ENCODE results near the gene ALDH1A3. TPM values are rescaled to one million over a fixed set of nuclear protein-coding genes. Genes with fewer than 3 reads are reported as not detected.
A peak's percentile ranks its signal among the peaks of the same experiment; 100 is the strongest.

ALDH1A3 gene
- total RNA-seq, 2 donors from 2014 or later, result not detected

DNA sequence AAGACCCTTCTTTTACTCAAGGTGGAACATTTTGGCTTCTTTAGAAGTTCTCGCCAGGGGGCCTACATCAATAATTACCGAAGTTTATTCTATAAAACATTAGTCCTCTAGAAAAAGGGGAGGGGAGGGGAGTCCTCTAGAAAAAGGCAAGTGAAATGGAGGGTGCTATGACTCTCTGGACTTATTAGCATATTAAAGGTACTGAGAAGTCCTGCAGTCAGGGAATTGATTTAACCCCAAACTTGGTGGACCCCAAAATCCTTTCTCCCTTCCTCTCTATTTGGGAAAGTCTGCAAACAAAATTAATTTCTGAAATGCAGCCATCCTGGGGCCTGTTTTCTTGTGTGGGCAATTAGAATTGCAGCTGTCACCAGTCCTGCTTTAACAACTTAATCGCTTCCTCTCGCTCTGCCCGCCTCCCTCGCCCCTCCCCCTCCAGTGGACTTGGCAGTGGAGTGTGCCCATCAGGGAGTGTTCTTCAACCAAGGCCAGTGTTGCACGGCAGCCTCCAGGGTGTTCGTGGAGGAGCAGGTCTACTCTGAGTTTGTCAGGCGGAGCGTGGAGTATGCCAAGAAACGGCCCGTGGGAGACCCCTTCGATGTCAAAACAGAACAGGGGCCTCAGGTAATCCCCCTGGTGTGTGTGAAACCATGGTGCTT, 20.6 kb downstream of the ALDH1A3 start:
- Mint-ChIP-seq H3K36me3 (ENCODE audit: low read depth) (no peaks in the 10 kb centered on the region), H3K9me3 (no peaks in the 10 kb centered on the region), H3K4me3 (no peak overlapping the region), H3K27me3 (peaks cover 16% of the 10 kb centered on the region), H3K27ac (no peak overlapping the region), H3K4me1 (no peaks in the 10 kb centered on the region)
- ATAC-seq (replicated peaks), result no peak

DNA sequence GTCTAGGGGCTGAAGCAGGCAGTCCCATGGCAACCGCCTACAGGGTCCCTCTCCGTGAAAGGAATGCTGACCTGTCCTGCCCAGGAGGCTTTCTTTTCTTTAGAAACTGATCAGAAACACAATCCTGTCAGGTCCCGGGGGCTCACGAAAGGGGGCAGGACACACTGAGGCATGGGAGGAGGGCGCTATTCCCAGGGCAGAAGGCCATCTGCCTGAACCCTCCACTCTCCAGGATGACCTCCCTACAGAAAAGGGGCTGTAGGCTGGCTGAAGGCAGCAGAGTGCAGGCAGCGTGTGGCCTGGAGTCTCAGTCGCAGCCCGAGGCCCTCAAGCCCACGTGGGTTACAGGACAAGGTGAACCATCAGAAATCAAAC, 21.2 kb downstream of the ALDH1A3 start:
- Mint-ChIP-seq H3K4me1 (no peaks in the 10 kb centered on the region), H3K27ac (no peak overlapping the region), H3K36me3 (ENCODE audit: low read depth) (no peaks in the 10 kb centered on the region), H3K4me3 (no peak overlapping the region), H3K27me3 (peaks cover 21% of the 10 kb centered on the region), H3K9me3 (no peaks in the 10 kb centered on the region)
- ATAC-seq (replicated peaks), result no peak

DNA sequence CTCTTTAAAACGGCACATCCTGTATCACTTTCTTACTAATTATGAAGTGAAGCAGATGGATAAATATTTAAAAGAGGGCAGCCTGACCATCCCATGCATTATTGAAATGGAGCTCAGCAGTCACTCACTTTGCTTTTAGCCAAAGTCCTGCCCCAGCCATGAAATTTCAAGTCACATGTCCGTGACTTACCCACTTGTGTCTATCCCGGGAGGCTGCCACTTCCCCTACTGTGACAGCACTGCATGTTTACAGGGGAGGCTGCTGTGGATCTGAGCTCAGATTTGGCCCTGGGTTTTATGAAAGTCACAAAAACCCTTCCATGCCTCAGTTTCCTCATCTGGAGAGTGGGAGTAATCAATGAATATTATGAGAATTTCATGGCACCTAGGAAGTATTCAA, 21.7 kb downstream of the ALDH1A3 start:
- ATAC-seq (replicated peaks), result no peak
- Mint-ChIP-seq H3K36me3 (ENCODE audit: low read depth) (no peaks in the 10 kb centered on the region), H3K27ac (no peak overlapping the region), H3K27me3 (peaks cover 18% of the 10 kb centered on the region), H3K4me1 (no peaks in the 10 kb centered on the region), H3K4me3 (no peak overlapping the region), H3K9me3 (no peaks in the 10 kb centered on the region)

DNA sequence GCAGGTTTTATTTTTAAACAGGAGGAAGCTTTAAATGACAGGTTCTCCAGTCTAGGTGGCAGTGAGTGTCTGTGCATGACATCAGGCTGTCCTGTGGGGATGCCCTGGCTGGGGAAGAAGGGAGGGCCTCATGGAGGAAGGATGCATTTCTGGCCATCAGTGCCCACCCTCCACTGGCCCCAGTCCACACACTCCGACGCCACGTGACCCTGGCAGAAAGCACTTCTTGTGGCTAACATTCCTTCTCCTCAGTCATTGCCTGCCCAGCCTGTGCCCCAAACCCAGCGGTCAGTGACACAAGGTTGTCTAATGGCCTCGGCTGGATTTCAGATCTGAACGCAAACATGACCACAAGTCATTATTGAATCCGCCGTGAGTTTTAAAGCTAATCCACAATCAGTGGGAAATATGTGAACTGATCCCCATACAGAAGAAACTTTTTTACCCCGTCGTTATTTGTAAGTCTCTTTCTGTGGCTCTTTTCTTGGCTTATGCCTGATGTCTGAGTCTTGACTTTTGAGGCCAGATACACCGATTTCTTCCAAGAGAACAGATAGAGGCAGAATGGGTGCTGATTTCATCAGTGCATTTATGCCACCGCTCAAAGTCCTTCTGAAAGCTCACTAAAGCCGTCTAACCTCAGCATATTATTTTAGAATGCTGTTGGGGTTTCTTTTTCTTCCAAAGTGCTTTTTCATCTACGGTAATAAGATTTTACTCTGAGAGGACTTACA, 22.2 kb downstream of the ALDH1A3 start:
- Mint-ChIP-seq H3K27ac (no peak overlapping the region), H3K27me3 (peaks cover 19% of the 10 kb centered on the region)

DNA sequence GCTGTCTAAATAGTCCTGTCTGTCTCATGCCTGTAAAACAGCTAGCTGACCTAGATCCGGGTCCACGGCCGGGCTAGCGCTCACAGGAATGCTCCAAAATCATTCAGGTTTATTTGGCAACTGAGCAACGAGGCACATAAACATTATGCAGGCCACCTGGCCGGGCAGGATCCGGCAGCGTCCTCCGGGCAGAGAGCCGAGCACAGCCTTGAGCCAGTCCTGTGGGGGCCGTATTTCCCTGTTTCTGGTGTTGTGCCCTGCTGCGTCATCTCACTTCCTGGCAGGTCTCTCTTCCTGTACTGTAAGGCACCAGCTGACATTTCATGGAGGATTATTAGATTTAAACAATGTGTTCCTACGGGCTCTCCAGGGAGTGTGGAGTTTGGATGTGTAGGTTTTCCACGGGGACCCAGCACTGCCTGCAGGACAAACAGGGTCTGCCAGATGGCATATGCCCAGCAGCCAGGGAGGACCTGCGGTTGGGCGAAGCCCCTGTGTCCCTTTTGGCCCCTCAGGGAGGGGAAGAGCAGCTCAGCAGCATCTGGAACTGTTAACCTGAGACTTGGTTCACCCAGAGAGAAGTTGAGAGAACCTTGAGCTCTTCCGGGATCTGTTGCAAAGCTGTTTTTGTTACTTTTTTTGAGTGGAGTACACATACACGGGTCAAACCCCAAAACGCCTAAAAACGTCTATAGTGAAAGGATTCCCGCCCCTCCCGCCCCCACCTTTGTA, 23.0 kb downstream of the ALDH1A3 start:
- no peaks in the 10 kb centered on the region for H3K36me3 Mint-ChIP-seq (ENCODE audit: low read depth)
- H3K27ac Mint-ChIP-seq, result peak overlapping the region; percentile 17
- H3K27me3 Mint-ChIP-seq, result peaks cover 21% of the 10 kb centered on the region
- H3K4me1 Mint-ChIP-seq, result no peaks in the 10 kb centered on the region
- ATAC-seq (replicated peaks), result no peak
- H3K9me3 Mint-ChIP-seq, result no peaks in the 10 kb centered on the region
- no peak overlapping the region for H3K4me3 Mint-ChIP-seq

More for the DNA sequence above, 22.2 kb downstream of the ALDH1A3 start:
- ATAC-seq (replicated peaks), result no peak
- Mint-ChIP-seq H3K4me3 (no peak overlapping the region), H3K36me3 (ENCODE audit: low read depth) (no peaks in the 10 kb centered on the region), H3K9me3 (no peaks in the 10 kb centered on the region), H3K4me1 (no peaks in the 10 kb centered on the region)

DNA sequence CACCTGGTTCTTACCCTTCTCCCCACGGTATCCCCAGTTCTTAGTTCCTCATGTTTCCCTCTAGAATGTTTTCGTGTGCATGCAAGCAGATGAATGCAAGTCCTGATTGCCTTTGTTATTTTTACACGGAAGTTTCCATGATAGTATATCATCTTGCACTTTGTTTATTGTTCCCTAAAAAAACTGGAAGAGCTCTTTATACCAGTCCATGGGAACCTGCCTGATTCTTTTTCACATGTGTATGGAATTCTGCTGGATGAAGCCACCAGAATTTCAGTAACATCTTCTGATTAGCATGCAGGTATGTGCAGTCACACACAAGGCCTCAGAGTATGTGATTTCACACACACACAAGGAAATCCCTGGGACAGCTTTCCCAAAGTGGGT, 23.5 kb downstream of the ALDH1A3 start:
- Mint-ChIP-seq H3K27me3 (peaks cover 18% of the 10 kb centered on the region), H3K36me3 (ENCODE audit: low read depth) (no peaks in the 10 kb centered on the region), H3K4me3 (no peak overlapping the region), H3K9me3 (no peaks in the 10 kb centered on the region), H3K4me1 (no peaks in the 10 kb centered on the region), H3K27ac (no peak overlapping the region)
- ATAC-seq (replicated peaks), result no peak

DNA sequence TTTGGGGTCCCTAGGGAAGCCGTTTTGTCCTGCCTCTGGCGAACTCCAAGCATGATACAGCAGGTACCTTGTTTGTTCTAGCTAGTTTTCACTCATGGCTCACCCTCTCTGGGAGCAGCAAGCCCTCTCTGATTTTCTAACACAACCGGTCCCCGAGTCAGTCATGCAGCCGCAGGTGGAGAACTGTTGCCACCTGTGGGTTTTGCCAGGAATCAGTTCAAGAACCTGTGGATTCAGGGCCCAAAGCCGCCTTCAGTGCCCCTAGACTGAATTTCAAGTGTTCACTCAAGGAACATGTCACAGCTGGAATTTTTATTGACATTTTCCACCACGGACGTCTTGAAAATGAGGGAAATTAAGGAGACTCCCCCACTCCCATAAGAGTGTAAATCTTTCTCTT, 26.2 kb downstream of the ALDH1A3 start:
- H3K27me3 Mint-ChIP-seq, result peaks cover 23% of the 10 kb centered on the region
- H3K36me3 Mint-ChIP-seq (ENCODE audit: low read depth), result no peaks in the 10 kb centered on the region
- no peaks in the 10 kb centered on the region for H3K4me1 Mint-ChIP-seq
- no peaks in the 10 kb centered on the region for H3K9me3 Mint-ChIP-seq
- ATAC-seq (replicated peaks), result no peak
- no peak overlapping the region for H3K4me3 Mint-ChIP-seq
- no peak overlapping the region for H3K27ac Mint-ChIP-seq

DNA sequence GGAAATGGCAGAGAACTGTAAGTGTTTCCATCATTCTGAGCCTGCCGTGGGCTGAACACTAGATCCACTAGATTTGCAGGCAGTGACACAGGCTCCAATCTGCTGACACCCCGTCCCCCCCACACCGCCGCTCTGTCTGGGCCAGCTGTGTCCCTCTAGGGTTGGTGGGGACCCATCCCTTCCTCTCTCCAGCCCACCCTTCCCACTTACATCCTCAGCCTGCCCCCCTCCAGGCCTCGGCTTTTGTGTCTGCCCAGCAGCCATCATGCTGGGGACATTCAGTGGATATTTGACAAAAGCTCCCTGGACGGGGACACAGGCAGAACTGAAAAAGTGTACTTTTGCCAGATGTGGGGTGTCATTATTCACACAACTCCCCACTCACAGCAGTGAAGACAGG, 28.8 kb downstream of the ALDH1A3 start:
- no peak overlapping the region for H3K27ac Mint-ChIP-seq
- no peaks in the 10 kb centered on the region for H3K9me3 Mint-ChIP-seq
- no peak overlapping the region for H3K4me3 Mint-ChIP-seq
- peaks cover 30% of the 10 kb centered on the region for H3K27me3 Mint-ChIP-seq
- no peak for ATAC-seq (replicated peaks)
- H3K4me1 Mint-ChIP-seq, result no peaks in the 10 kb centered on the region
- no peaks in the 10 kb centered on the region for H3K36me3 Mint-ChIP-seq (ENCODE audit: low read depth)

DNA sequence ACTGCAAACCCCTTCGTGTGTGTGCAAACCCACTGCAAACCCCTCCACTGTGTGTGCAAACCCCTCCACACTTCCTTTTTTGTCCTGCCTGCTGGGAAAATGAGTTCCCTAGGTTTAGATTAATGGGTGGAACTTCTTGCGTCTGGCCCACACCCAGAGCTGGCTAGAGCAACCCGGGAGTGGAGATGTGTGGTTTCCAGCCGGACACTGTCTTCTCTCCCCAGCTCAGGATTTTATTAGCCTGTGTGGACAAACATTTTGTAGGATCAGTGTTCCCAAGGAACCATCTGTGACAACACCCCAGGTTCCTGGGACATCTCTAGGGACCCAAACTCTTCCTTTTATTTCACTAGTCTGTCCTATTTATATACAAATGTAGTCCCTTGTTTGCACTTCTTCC, 29.9 kb downstream of the ALDH1A3 start:
- no peak for ATAC-seq (replicated peaks)
- peaks cover 38% of the 10 kb centered on the region for H3K27me3 Mint-ChIP-seq
- H3K9me3 Mint-ChIP-seq, result no peaks in the 10 kb centered on the region
- H3K4me1 Mint-ChIP-seq, result no peaks in the 10 kb centered on the region
- no peak overlapping the region for H3K4me3 Mint-ChIP-seq
- H3K27ac Mint-ChIP-seq, result no peak overlapping the region
- H3K36me3 Mint-ChIP-seq (ENCODE audit: low read depth), result no peaks in the 10 kb centered on the region

DNA sequence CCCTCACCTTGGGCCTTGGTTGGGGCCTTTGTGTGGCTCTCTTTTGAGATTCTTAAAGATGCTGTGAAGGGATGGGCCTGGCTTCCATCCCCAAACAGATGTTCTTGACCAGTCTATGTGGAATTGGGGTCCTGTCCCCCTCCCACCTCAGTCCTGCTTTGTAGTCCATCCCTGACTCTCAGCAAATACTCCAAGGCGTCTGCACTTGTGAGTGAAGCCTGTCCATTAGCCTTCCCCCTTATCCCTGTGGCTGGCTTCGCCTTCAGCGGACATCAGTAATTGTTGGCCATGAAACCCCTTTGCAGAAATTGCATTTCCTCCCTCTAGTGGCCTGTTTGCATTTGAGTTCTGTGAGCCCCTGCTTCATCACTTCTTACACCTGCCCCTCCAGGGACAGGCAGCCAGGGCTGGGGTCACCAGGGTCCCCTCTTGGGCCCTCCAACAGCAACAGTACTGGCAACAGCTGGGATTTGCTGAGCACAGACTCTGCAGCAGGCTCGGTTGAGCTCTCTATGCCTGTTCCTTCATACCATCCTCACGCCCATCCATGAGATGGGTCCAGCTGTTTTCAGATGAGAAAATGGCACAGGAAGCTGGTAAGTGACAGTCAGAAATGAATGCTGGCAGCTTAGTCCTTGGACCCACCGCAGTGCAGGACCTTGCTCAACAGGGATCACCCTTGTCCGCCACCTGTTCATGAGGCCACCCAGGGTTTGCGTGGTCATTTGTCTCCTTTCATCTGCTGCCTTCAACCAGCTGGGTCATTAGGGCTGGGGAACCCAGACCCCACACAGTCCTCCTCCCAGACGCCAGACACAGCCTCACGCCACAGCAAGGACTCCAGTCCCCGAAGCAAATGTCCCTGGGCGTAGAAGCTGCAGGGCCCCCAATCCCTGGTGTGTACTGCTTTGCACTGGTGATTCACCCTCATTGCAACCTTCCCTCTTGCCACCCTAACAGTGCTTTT, 30.6 kb downstream of the ALDH1A3 start:
- H3K9me3 Mint-ChIP-seq, result no peaks in the 10 kb centered on the region
- no peak for ATAC-seq (replicated peaks)
- no peaks in the 10 kb centered on the region for H3K4me1 Mint-ChIP-seq
- no peaks in the 10 kb centered on the region for H3K36me3 Mint-ChIP-seq (ENCODE audit: low read depth)
- H3K27me3 Mint-ChIP-seq, result peaks cover 41% of the 10 kb centered on the region
- H3K27ac Mint-ChIP-seq, result no peak overlapping the region
- no peak overlapping the region for H3K4me3 Mint-ChIP-seq

DNA sequence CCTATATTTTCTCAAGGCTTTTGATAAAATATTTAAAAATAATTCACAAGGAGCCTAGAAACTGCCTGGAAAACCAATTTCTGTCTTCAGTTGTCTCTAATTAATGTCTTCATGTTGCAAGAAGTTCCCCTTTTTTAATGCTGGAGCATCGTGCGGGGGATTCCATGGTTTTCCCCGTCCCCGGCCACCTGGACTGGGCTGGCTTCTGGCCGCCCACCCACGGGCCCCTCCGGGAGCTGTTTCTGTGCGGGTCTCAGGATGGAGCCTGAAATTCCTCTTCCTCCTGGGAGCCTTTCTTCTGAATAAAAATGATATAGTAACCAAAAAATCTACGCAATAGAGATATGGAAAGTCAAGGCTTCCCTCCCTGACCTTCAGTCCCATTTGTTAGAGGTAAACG, 31.5 kb downstream of the ALDH1A3 start:
- H3K4me3 Mint-ChIP-seq, result no peak overlapping the region
- H3K27me3 Mint-ChIP-seq, result peaks cover 41% of the 10 kb centered on the region
- H3K4me1 Mint-ChIP-seq, result no peaks in the 10 kb centered on the region
- H3K36me3 Mint-ChIP-seq (ENCODE audit: low read depth), result no peaks in the 10 kb centered on the region
- no peak overlapping the region for H3K27ac Mint-ChIP-seq
- ATAC-seq (replicated peaks), result no peak
- H3K9me3 Mint-ChIP-seq, result no peaks in the 10 kb centered on the region

DNA sequence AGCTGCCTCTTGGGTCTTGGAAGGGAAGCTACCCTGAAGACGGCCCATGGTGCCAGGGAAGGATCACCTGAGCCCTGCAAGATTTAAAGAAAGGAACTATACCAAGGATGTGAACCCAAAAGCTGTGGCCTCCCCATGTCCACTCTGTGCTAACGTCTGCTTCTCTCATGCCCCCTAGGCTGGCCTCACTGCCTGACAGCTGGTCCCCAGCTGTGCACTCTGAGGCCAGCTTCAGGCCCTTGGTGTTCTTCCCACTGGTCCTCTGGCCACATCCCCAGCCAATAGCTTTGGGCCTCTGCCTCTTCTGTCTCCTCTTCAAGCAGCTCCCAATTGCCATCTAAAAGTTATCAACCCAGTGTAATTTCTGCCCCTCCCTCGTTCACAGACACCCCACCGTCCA, 34.3 kb downstream of the ALDH1A3 start:
- Mint-ChIP-seq H3K36me3 (ENCODE audit: low read depth) (no peaks in the 10 kb centered on the region), H3K27ac (no peak overlapping the region), H3K9me3 (no peaks in the 10 kb centered on the region), H3K4me3 (no peak overlapping the region), H3K27me3 (peaks cover 54% of the 10 kb centered on the region), H3K4me1 (peaks cover 5% of the 10 kb centered on the region)
- ATAC-seq (replicated peaks), result no peak

DNA sequence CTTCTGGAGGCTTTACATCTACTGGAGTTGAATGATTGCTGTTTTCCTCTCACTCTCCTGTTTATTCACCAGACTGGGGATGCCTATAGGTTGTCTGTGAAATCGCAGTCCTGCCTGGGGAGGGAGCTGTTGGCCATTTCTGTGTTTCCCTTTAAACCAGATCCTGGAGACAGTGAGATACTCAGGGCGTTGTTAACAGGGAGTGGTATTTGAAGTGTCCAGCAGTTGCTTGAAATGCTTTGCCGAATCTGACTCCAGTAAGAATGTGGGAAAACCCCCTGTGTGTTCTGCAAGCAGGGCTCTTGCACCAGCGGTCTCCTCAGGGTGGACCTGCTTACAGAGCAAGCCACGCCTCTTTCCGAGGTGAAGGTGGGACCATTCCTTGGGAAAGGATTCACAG, 35.2 kb downstream of the ALDH1A3 start:
- no peak for ATAC-seq (replicated peaks)
- H3K9me3 Mint-ChIP-seq, result no peaks in the 10 kb centered on the region
- no peaks in the 10 kb centered on the region for H3K36me3 Mint-ChIP-seq (ENCODE audit: low read depth)
- no peak overlapping the region for H3K4me3 Mint-ChIP-seq
- peaks cover 47% of the 10 kb centered on the region for H3K27me3 Mint-ChIP-seq
- no peak overlapping the region for H3K27ac Mint-ChIP-seq
- peaks cover 5% of the 10 kb centered on the region for H3K4me1 Mint-ChIP-seq

DNA sequence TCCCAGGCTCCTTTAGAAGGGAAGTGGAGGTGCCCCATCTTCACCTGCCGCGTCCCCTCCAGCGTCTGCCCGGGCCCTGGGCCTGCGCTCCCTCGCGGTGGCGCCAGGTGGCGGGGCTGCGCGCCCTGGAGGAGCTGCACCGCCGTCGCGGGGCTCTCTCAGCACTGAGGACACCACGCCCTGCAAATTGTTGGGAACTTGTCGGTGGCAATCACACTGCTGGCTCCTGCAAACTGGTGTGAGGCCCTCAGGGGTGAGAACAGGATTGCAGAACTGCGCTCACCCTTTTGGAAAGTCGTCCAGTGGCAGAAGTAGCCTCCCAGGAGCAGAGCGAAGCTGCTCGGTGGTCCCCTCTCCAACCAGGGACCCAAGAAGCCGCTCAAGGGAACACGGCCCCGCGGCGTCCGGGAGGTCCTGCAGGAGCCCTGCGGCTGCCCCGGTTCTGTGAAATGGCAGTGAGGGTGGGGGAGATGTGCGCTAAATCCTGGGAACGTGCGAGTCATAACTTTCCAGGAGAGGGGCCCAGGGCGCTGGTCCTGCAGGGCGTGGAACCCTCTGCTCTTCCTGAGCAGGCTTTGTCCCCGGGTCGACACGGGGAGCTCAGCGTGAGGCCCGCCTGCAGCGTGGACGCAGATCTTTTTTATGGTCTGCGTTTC, 38.5 kb downstream of the ALDH1A3 start:
- Mint-ChIP-seq H3K27ac (no peak overlapping the region), H3K9me3 (no peaks in the 10 kb centered on the region), H3K27me3 (peaks cover 55% of the 10 kb centered on the region), H3K36me3 (ENCODE audit: low read depth) (no peaks in the 10 kb centered on the region), H3K4me3 (peak overlapping the region; percentile 74), H3K4me1 (peaks cover 5% of the 10 kb centered on the region)
- ATAC-seq (replicated peaks), result peak; percentile 90

Data from activated T-helper 17 cell treated with anti-CD3 and anti-CD28 coated beads, Interleukin-2, amount 50 U/mL, for 72 hours (primary cell).